AG04450 (cell line): ENCODE measurements around the gene MXRA7. TPM values are rescaled to one million over a fixed set of nuclear protein-coding genes. Genes with fewer than 3 reads are reported as not detected.

Source experiments
- CTCF ChIA-PET: fragments of 300-600, 350-600 bp; formaldehyde crosslinking; extraction: SDS; loops from one replicate; lab custom pipeline; 2022; ENCODE audit warnings: antibody characterized with exemption, inconsistent platforms; lab: Charles Lee
- POLR2A ChIA-PET: fragments of 350-600 bp; formaldehyde crosslinking; extraction: SDS; loops from one replicate; lab custom pipeline; 2021; ENCODE audit warnings: antibody characterized with exemption, inconsistent platforms; lab: Yijun Ruan, JAX
- DNase-seq: peaks from one replicate; pipeline ENCODE4 v3.0.0-alpha.2; 2011; ENCODE audit warnings: low read depth, low spot score
- H3K27ac ChIP-seq: one replicate; pipeline ENCODE4 v1.5.1; 2012; ENCODE audit warnings: low read depth, low read length, control low read depth
- H3K27me3 ChIP-seq: one replicate; pipeline ENCODE4 v1.6.0; 2012; ENCODE audit warnings: low read length; ENCODE audit not compliant: control insufficient read depth, insufficient read depth
- H3K4me3 ChIP-seq: 2 replicates; pipeline ENCODE4 v1.5.1; 2011; ENCODE audit warnings: mild to moderate bottlenecking, low read depth, low read length, control low read depth
- H3K9me3 ChIP-seq: 2 replicates; pipeline ENCODE4 v1.5.1; 2012; ENCODE audit warnings: low read length; ENCODE audit not compliant: control insufficient read depth, insufficient read depth
- CTCF ChIP-seq: IDR thresholded peaks from 2 replicates; pipeline ENCODE4 v1.5.1; 2011; ENCODE audit warnings: low read depth, low read length, control low read depth, inconsistent platforms
- polyA plus RNA-seq: library from polyadenylated mRNA; depleted of rRNA; stranded (reverse); fragments of >200 nt; gene quantifications from 2 replicates; pipeline ENCODE4 v1.2.3, GENCODE V29; 2011

Gene MXRA7
- polyA plus RNA-seq, 1 experiment: 222 TPM

GRCh38 chr17:76727745-76728456, 17.1 kb upstream of the MXRA7 start:
- no peaks in the 10 kb centered on the region for H3K27me3 ChIP-seq
- peak overlapping the region; percentile 94 for H3K27ac ChIP-seq
- CTCF ChIA-PET: interaction anchor here (0.6 to 2.1 kb wide), 6 partner anchors 8 to 339 kb away, joined by 3 to 7 read pairs (median 3); no protein-coding TSS in a partner anchor
- no peaks in the 10 kb centered on the region; the same call in 1 of the 2 replicates for H3K9me3 ChIP-seq
- peak overlapping the region; percentile 93 for H3K4me3 ChIP-seq
- POLR2A ChIA-PET: interaction anchor here (0.5 to 4.1 kb wide), 4 partner anchors 9 to 16 kb away, joined by 3 to 41 read pairs (median 9); partner anchors contain the start of genes MFSD11 and SRSF2
- TF ChIP-seq CTCF: no peak
- no peak for DNase-seq

- Histone ChIP-seq H3K27me3 (no peaks in the 10 kb centered on the region), H3K27ac (peak within 1 kb of the TSS; percentile 94), H3K4me3 (peak within 1 kb of the TSS; percentile 93), H3K9me3 (no peaks in the 10 kb centered on the region; the same call in 1 of the 2 replicates)
- ChIA-PET POLR2A (interaction anchor here (0.9 to 4.1 kb wide), 7 partner anchors 10 to 55 kb away, joined by 4 to 41 read pairs (median 6); partner anchors contain the start of genes MFSD11 and SRSF2), CTCF (interaction anchor here (0.6 to 2.1 kb wide), 9 partner anchors 9 to 383 kb away, joined by 3 to 14 read pairs (median 3); no protein-coding TSS in a partner anchor)
- TF ChIP-seq CTCF: peak; percentile 70
- DNase-seq: no peak
Observed at GRCh38 chr17:76726776-76727718, 16.3 kb upstream of the MXRA7 start, which contains the start of gene METTL23. Gene METTL23, plus strand, starts transcription at chr17:76726839. Its CDS starts 2,872 bp downstream, at chr17:76729711.

GRCh38 chr17:76726231-76726775, 15.5 kb upstream of the MXRA7 start, which contains the start of gene JMJD6:
Gene JMJD6, minus strand, starts transcription at chr17:76726606. Its CDS starts 131 bp downstream, at chr17:76726475.
- H3K4me3 ChIP-seq: peak within 1 kb of the TSS; percentile 93
- POLR2A ChIA-PET: interaction anchor here (1.5 to 4.1 kb wide), 5 partner anchors 10 to 55 kb away, joined by 5 to 41 read pairs (median 6); partner anchors contain the start of genes MFSD11 and SRSF2
- peak within 1 kb of the TSS; percentile 94 for H3K27ac ChIP-seq
- no peak for TF ChIP-seq CTCF
- DNase-seq: peak; percentile 89
- CTCF ChIA-PET: interaction anchor here (0.6 to 2.1 kb wide), 4 partner anchors 10 to 384 kb away, joined by 3 to 14 read pairs (median 4); no protein-coding TSS in a partner anchor
- H3K9me3 ChIP-seq: no peaks in the 10 kb centered on the region; the same call in 1 of the 2 replicates
- H3K27me3 ChIP-seq: no peaks in the 10 kb centered on the region

GRCh38 chr17:76725580-76726230, 14.9 kb upstream of the MXRA7 start:
- ChIA-PET POLR2A (interaction anchor here (0.7 to 4.1 kb wide), 7 partner anchors 9 to 1208 kb away, joined by 3 to 41 read pairs (median 6); partner anchors contain the start of genes MFSD11 and SRSF2), CTCF (interaction anchor here (0.5 to 2.1 kb wide), 4 partner anchors 11 to 203 kb away, joined by 3 to 14 read pairs (median 4); no protein-coding TSS in a partner anchor)

More at GRCh38 chr17:76725580-76726230, 14.9 kb upstream of the MXRA7 start:
- Histone ChIP-seq H3K27me3 (no peaks in the 10 kb centered on the region), H3K27ac (peak overlapping the region; percentile 94), H3K9me3 (no peaks in the 10 kb centered on the region; the same call in 1 of the 2 replicates), H3K4me3 (peak overlapping the region; percentile 93)
- DNase-seq: no peak
- TF ChIP-seq CTCF: no peak
